ENCODE results near the gene MRPL34.

GRCh38 chr19:17303940-17304267, 1.8 kb upstream of the MRPL34 start:
- TF ChIP-seq EZH2phosphoT487 (IDR thresholded peaks at IDR 0.05; ENCODE audit: insufficient read depth, low read depth), result no peak
- TF ChIP-seq EZH2 (IDR thresholded peaks at IDR 0.05; ENCODE audit: insufficient read depth, poor library complexity, severe bottlenecking), result no peak
